DMS53 (cell line): ENCODE data around the gene ZDHHC18.

Experiments used
- DNase-seq: peaks from one replicate; lab custom pipeline; 2025; lab: John Stamatoyannopoulos, UW

ZDHHC18 gene, protein sequence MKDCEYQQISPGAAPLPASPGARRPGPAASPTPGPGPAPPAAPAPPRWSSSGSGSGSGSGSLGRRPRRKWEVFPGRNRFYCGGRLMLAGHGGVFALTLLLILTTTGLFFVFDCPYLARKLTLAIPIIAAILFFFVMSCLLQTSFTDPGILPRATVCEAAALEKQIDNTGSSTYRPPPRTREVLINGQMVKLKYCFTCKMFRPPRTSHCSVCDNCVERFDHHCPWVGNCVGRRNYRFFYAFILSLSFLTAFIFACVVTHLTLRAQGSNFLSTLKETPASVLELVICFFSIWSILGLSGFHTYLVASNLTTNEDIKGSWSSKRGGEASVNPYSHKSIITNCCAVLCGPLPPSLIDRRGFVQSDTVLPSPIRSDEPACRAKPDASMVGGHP

GRCh38 chr1:26826261-26827105, at the start of gene ZDHHC18:
Gene ZDHHC18, plus strand, starts transcription at chr1:26826688. Its CDS starts 117 bp downstream, at chr1:26826805.
- DNase-seq: peak; percentile 87

GRCh38 chr1:26779098-26779668, 47.3 kb upstream of the ZDHHC18 start:
- no peak for DNase-seq

GRCh38 chr1:26780344-26780957, 46.0 kb upstream of the ZDHHC18 start:
- DNase-seq: no peak

- no peak for DNase-seq
Observed at GRCh38 chr1:26781206-26781825, 45.2 kb upstream of the ZDHHC18 start.

DNA sequence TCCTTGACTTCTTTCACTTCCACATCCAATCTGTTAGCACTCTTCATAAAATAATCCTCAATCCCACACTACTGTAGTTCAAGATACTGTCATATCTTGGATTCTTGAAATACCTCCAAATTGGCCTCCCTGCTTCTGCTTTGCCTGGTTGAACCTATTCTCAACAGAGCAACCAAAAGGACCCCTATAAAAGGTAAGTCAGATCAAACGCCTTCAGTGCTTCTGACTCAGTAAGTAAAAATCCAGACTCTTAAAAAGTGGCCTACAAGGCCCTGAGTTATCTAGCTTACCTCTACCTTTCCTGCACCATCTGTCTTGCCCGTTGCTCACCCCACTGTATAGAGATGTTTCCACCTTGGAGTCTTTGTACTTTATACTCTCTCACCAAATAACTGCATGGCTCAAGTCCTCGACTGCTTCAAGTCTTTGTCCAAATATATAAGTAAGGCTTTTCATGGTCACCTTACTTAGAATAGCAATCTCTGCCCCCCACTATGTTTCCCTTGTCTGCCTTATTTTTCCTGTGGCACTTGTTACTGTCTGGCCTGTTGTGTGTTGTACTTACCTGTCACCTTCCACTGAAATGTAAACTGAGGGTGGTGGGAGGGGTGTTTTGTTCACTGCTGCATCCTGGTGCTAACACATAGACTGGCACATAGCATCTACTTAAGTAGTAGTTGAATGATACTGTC, 43.8 kb upstream of the ZDHHC18 start:
- DNase-seq: no peak

DNA sequence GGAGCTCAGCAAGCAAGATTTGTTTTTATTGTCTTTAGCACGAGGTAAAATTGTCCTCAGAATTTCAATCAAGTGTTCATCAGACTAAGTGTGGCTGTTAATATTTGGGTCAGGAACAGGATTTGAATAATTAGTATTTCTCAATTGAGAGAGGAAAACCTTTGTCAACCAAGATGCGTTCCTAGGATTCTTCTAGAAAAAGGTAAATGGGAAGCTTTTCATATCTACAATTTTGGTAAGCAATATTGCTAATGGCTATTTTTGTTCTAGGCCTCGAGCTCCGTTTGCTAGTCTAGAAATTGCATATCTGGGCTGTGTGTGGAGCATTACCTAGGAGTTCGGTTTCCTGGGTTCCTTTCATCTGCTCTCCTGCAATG, 42.9 kb upstream of the ZDHHC18 start:
- DNase-seq: no peak

GRCh38 chr1:26784023-26784871, 42.2 kb upstream of the ZDHHC18 start:
- peak; percentile 25 for DNase-seq

- no peak for DNase-seq
Observed at GRCh38 chr1:26784886-26785285, 41.6 kb upstream of the ZDHHC18 start.

GRCh38 chr1:26785611-26786436, 40.7 kb upstream of the ZDHHC18 start:
- peak; percentile 39 for DNase-seq

DNA sequence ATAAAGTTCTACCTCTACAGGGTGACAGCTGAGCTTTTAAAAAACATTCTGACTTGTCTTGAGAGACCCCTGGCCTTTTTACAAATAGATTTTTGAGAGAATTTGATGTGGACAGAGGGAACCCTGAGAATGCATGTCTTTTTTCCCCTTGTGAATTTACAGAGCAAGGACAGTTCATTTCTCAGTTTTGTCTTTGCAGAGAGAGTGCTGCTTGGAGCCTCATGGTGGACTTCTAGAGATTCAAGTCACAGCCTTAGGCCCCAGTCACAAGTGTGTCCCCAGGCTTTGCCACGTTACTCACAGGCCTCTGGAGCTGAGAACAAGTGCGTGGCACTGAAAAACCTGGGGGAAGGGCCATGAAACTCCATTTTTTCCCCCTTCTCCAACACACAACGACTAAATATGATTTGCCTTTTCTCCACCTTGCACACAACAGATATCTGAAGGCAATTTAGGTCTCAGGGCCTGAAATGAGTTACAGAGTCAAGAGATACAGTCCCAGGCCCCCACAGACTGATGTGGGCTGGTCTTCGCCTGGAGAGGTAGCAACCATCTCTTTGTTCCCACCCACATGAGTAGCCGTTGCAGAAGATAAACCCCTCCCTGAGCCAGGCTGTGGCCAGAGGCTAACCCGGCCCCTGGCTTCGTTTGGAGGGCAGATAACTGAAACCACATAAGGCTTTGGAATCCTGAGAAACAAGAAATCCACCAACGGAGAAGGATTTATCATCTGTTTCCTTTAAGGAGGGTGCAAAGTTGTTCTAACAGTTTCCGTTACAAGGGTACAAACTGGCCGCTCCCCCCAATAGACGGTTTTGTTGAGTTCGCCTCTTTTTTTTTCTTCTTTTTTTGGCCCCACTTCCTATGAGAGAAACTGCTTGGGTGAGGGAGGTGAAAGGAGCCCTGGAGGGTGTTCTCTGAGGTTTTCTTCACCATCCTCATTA, 39.8 kb upstream of the ZDHHC18 start:
- peak; percentile 66 for DNase-seq

GRCh38 chr1:26787381-26787705, 39.1 kb upstream of the ZDHHC18 start:
- DNase-seq: peak; percentile 89

- DNase-seq: peak; percentile 91
Observed at GRCh38 chr1:26787706-26788514, 38.6 kb upstream of the ZDHHC18 start, which contains the start of gene PIGV. Gene PIGV, plus strand, starts transcription at chr1:26787950. Its CDS starts 2,866 bp downstream, at chr1:26790816.

DNA sequence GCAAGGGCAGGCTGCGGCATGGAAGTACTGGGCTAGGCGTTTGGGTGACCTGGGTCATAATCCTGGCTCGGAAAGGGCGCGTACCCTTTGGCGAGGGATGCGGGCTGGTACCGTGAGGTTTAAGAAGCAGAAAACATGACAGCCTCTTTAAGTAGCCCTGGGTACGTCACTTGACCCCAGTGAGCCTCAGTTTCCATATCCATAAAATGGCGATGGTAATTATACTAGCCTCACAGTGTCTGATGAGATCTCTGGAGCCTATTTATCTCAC, 38.0 kb upstream of the ZDHHC18 start:
- DNase-seq: no peak

- DNase-seq: peak; percentile 90
Observed at GRCh38 chr1:26788836-26789611, 37.5 kb upstream of the ZDHHC18 start.

DNA sequence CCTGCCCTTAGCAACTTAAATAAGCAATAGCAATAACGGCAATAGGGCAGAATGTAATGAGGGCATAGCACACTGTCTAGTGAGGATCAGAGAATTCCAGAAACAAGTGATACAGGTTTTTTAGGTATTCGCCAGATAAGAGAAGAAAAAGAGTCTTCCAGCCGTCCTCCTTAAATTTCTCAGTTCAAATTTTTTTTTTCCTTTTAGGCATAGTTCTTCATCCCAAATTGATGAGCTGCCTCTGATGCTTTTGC, 36.9 kb upstream of the ZDHHC18 start:
- DNase-seq: no peak

GRCh38 chr1:26789931-26790330, 36.6 kb upstream of the ZDHHC18 start:
- DNase-seq: no peak

DNA sequence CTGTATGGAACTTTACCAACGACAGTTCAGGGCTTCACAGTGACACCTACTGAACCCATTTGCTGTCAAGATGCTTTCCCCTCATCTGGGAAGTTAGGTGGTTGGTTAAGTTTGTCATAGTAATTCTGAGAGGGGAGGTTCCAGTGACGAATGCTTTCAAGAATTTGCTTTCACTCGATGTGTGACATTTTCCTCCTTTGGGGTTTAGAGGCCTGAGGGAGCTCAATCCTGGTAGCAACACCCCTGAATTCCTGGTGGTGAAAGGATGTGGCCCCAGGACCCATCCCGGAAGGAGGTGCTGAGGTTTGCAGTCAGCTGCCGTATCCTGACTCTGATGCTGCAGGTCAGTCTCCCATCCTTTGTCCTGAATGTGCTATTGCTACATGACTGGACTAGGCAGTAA, 35.9 kb upstream of the ZDHHC18 start:
- DNase-seq: no peak
